C4-2B (cell line): ENCODE results near the gene NCEH1.

Source experiments
- CTCF ChIP-seq: fragments of 450-650 bp; conservative IDR thresholded peaks from 2 replicates; pipeline ENCODE4 v1.5.1; 2017; ENCODE audit warnings: mild to moderate bottlenecking
- ZFX ChIP-seq: fragments of 450-650 bp; IDR thresholded peaks from 2 replicates; pipeline ENCODE4 v1.6.1; 2017

- TF ChIP-seq CTCF (peak; percentile 98), ZFX (no peak)
Observed at GRCh38 chr3:172673210-172673679, 37.6 kb downstream of the NCEH1 start.
